GDM1 (cell line): ENCODE data around the gene RNF149.
"Not testable (repeated sequence)": the region's sequence is repeated elsewhere in the genome, so short reads cannot be mapped to it uniquely, and the experiment has no call there.

Experiments
- DNase-seq: peaks from one replicate; lab custom pipeline; 2025; lab: John Stamatoyannopoulos, UW

The RNF149 gene

GRCh38 chr2:101331202-101331601 lies 22.7 kb upstream of the RNF149 start:
- no peak for DNase-seq

- peak; percentile 78 for DNase-seq
Observed at GRCh38 chr2:101330253-101330933, 21.9 kb upstream of the RNF149 start.

- DNase-seq, result no peak
Observed at GRCh38 chr2:101329026-101329425, 20.5 kb upstream of the RNF149 start.

GRCh38 chr2:101328474-101329007 lies 20.0 kb upstream of the RNF149 start:
- DNase-seq, result peak; percentile 91

GRCh38 chr2:101327863-101328394 lies 19.4 kb upstream of the RNF149 start:
- no peak for DNase-seq

- no peak for DNase-seq
Observed at GRCh38 chr2:101325425-101325824, 16.9 kb upstream of the RNF149 start.

- not testable (repeated sequence) for DNase-seq
Observed at GRCh38 chr2:101316568-101316967, 8.1 kb upstream of the RNF149 start.

- no peak for DNase-seq
Observed at GRCh38 chr2:101311696-101312017, 3.2 kb upstream of the RNF149 start.

GRCh38 chr2:101310834-101311695 lies 2.6 kb upstream of the RNF149 start:
- no peak for DNase-seq

- no peak for DNase-seq
Observed at GRCh38 chr2:101310090-101310833, 1.8 kb upstream of the RNF149 start.

GRCh38 chr2:101307950-101308431 lies 510 bp downstream of the RNF149 start:
- no peak for DNase-seq

- DNase-seq, result no peak
Observed at GRCh38 chr2:101307503-101307902, 998 bp downstream of the RNF149 start.

GRCh38 chr2:101306410-101306809 lies 2.1 kb downstream of the RNF149 start:
- DNase-seq, result no peak

- no peak for DNase-seq
Observed at GRCh38 chr2:101305492-101306078, 2.9 kb downstream of the RNF149 start.

- DNase-seq, result no peak
Observed at GRCh38 chr2:101305035-101305434, 3.5 kb downstream of the RNF149 start.

- no peak for DNase-seq
Observed at GRCh38 chr2:101303688-101304087, 4.8 kb downstream of the RNF149 start.

GRCh38 chr2:101302016-101302415 lies 6.5 kb downstream of the RNF149 start:
- no peak for DNase-seq

- no peak for DNase-seq
Observed at GRCh38 chr2:101300836-101301235, 7.7 kb downstream of the RNF149 start.

- no peak for DNase-seq
Observed at GRCh38 chr2:101300164-101300563, 8.3 kb downstream of the RNF149 start.

- no peak for DNase-seq
Observed at GRCh38 chr2:101299604-101300003, 8.9 kb downstream of the RNF149 start.

- DNase-seq, result no peak
Observed at GRCh38 chr2:101297383-101297782, 11.1 kb downstream of the RNF149 start.

- DNase-seq, result no peak
Observed at GRCh38 chr2:101296371-101296770, 12.1 kb downstream of the RNF149 start.
